ENCODE data around the gene TRIM45.

DNA sequence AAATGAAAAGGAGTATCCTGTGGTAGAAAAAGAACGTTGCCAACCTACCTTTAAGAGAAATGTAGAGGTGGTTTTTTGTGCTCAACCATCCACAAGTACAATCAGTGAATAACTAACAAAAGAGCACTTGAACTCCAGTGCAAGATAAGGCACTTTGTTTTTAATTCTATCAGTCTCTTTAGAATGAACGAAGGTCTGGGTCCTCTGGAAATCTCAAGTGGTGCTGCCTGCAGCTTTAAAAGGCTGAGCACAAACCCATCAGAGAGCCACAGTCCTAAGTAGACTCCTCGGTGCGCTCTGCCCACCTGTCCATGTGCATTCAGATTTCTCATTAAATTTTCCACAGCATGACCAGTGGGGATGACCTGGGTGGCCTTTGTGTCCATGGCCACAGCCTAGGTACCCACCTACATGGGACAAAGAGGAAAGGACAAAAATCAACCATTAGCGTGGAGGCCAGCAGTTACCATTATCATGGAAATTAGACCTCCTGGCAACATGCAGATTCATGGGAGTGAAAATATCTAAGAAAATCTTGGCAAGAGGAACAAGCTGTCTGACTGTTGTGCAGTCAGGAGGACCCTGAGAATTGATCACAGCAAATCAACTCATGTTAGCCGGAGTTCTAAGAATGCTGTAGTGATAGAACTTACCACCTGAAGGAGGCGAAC is 9.4 kb downstream of the TRIM45 start:
- TF ChIP-seq, protein P1, sequence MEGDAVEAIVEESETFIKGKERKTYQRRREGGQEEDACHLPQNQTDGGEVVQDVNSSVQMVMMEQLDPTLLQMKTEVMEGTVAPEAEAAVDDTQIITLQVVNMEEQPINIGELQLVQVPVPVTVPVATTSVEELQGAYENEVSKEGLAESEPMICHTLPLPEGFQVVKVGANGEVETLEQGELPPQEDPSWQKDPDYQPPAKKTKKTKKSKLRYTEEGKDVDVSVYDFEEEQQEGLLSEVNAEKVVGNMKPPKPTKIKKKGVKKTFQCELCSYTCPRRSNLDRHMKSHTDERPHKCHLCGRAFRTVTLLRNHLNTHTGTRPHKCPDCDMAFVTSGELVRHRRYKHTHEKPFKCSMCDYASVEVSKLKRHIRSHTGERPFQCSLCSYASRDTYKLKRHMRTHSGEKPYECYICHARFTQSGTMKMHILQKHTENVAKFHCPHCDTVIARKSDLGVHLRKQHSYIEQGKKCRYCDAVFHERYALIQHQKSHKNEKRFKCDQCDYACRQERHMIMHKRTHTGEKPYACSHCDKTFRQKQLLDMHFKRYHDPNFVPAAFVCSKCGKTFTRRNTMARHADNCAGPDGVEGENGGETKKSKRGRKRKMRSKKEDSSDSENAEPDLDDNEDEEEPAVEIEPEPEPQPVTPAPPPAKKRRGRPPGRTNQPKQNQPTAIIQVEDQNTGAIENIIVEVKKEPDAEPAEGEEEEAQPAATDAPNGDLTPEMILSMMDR (IDR thresholded peaks at IDR 0.05; ENCODE audit: insufficient read depth, low read length) = no peak
- TF ChIP-seq GABPA (IDR thresholded peaks at IDR 0.05; ENCODE audit: low read depth) (no peak), POLR2AphosphoS5 (IDR thresholded peaks at IDR 0.05; ENCODE audit: low read depth) (no peak), SPI1 (IDR thresholded peaks at IDR 0.05; ENCODE audit: borderline replicate concordance, low read depth) (no peak)
- TF ChIP-seq, protein P2, sequence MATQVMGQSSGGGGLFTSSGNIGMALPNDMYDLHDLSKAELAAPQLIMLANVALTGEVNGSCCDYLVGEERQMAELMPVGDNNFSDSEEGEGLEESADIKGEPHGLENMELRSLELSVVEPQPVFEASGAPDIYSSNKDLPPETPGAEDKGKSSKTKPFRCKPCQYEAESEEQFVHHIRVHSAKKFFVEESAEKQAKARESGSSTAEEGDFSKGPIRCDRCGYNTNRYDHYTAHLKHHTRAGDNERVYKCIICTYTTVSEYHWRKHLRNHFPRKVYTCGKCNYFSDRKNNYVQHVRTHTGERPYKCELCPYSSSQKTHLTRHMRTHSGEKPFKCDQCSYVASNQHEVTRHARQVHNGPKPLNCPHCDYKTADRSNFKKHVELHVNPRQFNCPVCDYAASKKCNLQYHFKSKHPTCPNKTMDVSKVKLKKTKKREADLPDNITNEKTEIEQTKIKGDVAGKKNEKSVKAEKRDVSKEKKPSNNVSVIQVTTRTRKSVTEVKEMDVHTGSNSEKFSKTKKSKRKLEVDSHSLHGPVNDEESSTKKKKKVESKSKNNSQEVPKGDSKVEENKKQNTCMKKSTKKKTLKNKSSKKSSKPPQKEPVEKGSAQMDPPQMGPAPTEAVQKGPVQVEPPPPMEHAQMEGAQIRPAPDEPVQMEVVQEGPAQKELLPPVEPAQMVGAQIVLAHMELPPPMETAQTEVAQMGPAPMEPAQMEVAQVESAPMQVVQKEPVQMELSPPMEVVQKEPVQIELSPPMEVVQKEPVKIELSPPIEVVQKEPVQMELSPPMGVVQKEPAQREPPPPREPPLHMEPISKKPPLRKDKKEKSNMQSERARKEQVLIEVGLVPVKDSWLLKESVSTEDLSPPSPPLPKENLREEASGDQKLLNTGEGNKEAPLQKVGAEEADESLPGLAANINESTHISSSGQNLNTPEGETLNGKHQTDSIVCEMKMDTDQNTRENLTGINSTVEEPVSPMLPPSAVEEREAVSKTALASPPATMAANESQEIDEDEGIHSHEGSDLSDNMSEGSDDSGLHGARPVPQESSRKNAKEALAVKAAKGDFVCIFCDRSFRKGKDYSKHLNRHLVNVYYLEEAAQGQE (IDR thresholded peaks at IDR 0.05; ENCODE audit: insufficient replicate concordance, low read depth) = no peak

Measured in HL-60 (cell line).